T-helper 1 cell (primary cell): ENCODE results near the gene DUSP18.

Experiments used
- DNase-seq, 5 donors: peaks; one replicate each; pipeline ENCODE4 v3.0.0-alpha.2; 2012 to 2020
- total RNA-seq, 4 donors: gene quantifications; one replicate each; lab custom pipeline; 2026; lab: John Stamatoyannopoulos, UW

DUSP18 gene
- 5.6 to 12.6 (median 11.6) reads per million in 4 donors for total RNA-seq

DNA sequence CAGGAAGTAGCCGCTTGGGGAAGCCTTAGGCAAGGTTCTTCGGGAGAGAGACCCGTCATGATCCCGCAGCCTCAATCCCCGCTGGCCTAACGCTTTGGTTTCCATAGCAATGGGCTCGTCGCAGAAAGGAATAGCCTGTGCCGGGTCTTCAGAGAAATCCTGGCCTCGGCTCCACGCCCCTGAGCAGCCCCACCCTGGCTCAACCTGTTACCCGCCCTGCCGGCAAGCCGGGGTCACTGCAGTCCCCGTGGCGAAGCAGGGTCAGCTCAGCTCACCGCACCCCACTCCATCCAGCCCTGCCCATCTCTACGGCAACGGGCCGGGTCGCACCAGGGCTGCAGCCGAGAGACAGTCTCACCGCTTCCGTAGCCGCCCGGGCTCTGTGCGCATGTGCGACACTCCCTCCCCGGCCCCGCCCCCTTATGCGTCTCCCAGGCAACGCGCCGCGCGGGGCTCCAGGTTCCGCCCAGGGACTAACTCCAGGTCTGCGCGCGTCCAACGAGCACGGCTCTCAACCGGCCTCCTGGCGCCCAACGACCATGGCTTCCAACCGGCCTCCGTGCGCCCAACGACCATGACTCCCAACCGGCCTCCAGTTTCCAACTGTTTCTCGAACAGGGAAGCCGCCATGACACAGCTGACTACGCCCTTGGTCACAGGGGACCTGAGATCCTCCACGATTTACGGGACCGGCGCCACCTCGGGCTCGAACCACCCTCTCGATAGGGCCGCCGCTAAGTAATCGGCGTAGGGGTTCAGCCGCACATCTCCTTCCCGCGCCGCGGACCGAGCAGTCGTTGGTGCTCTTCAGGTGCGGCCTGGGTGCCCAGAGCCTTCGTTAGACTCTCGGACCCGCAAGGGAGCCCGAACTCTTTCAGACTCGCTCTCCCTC, at the start of gene DUSP18:
Gene DUSP18, minus strand, starts transcription at position 382 of the 892 bp plus-strand sequence. CDS start 3,872 bp downstream, outside the sequence.
- peak; percentile 86 to 92 (median 90) for DNase-seq

- DNase-seq, result no peak
These were observed 46.4 kb upstream of the DUSP18 start for GRCh38 chr22:30714062-30714461.

DNA sequence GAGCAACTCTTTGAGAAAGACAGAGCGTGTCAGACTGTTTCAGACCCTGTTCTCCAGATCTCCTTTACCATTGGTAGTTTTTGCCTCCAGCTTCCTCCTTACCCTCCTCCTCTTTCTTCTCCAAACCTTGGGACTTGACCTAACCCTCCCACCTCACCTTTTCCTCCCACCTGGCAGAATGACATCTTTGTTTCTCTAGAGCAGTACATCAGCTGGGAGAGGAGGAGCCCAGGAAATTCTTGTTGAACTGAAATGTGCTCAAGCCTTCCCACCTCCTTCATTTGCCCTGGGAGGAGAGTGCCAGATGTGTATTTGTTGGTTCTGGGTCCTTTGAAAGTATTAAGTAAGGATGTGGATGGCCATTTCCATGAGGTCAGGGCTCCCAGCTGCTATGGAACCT, 44.4 kb upstream of the DUSP18 start:
- no peak for DNase-seq

- DNase-seq, result peak in 1 of 5 donors; percentile 73
These were observed 42.3 kb upstream of the DUSP18 start for GRCh38 chr22:30709980-30710379.

GRCh38 chr22:30705710-30706651, 38.3 kb upstream of the DUSP18 start:
- DNase-seq, result peak in 1 of 5 donors; percentile 75

- DNase-seq, result no peak
These were observed 37.3 kb upstream of the DUSP18 start for GRCh38 chr22:30704978-30705377.

DNA sequence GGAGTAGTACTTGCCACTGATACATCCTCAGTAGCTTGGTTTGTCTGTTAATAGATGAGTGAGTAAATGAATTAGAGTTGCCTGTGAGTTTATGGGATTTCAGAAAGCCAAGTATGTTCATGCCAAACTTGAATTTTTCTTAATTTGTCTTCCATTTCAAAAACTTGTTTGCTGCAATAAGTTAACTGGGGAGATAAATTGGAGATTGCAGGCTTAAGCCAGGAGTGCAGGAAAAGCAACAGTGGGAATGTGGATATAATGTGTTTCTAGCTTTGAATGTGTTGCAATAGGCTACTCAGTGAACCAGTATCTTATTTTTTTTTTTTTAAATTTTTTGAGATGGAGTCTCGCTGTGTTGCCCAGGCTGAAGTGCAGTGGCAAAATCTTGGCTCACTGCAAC, 35.2 kb upstream of the DUSP18 start:
- DNase-seq, result no peak

- no peak for DNase-seq
These were observed 34.2 kb upstream of the DUSP18 start for GRCh38 chr22:30701872-30702271.

- DNase-seq, result no peak
These were observed 30.3 kb upstream of the DUSP18 start for GRCh38 chr22:30697975-30698374.

- no peak for DNase-seq
These were observed 28.4 kb upstream of the DUSP18 start for GRCh38 chr22:30695871-30696655.

GRCh38 chr22:30695351-30695851, 27.7 kb upstream of the DUSP18 start:
- no peak for DNase-seq

DNA sequence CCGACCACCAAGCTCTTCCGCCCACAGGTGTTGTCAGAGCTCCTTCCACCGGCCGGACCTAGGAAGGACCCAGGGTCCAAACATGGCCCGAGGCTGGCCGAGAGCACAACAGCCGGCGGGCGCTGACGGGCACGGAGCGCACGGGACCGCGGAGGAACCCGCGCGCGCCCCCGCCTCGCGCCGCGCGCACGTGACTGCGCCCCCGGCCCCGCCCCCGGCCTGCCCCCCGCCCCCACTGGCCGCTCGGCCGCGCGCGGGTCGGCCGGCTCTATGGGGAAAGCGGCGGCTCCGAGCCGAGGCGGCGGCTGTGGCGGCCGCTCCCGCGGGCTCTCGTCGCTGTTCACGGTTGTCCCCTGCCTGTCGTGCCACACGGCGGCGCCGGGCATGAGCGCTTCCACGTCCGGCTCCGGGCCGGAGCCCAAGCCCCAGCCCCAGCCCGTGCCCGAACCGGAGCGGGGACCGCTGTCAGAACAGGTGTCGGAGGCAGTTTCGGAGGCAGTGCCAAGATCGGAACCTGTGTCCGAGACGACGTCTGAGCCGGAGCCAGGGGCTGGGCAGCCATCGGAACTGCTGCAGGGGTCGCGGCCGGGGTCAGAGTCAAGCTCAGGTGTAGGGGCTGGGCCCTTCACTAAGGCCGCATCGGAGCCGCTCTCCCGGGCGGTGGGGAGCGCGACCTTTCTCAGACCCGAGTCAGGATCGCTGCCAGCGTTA, 27.1 kb upstream of the DUSP18 start, which contains the start of gene OSBP2:
Gene OSBP2, plus strand, starts transcription at position 235 of the 711 bp plus-strand sequence. Its CDS starts 36 bp downstream, at position 271.
- peak in 4 of 5 donors; percentile 8 to 38 (median 16) for DNase-seq

GRCh38 chr22:30694171-30694639, 26.5 kb upstream of the DUSP18 start:
- DNase-seq, result peak; percentile 19 to 69 (median 32)

DNA sequence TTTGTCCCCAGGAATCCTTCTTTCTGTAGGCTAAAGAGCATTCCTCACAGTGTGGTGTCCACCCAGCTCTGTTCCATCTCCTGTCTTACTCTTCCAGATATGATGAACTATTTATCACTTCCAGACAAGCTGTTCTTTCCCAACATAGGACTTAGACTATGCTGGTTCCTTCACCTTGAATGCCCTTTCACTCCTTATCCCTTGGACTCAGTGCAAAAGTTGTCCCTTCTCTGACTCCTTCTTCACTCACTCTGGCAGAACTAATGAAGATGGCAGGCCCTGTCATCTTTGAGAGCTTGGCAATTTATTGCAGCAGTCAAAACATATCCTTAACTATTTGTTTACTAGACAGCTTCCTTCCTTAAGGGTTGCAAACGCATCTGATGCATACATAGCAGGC, 23.5 kb upstream of the DUSP18 start:
- no peak for DNase-seq

DNA sequence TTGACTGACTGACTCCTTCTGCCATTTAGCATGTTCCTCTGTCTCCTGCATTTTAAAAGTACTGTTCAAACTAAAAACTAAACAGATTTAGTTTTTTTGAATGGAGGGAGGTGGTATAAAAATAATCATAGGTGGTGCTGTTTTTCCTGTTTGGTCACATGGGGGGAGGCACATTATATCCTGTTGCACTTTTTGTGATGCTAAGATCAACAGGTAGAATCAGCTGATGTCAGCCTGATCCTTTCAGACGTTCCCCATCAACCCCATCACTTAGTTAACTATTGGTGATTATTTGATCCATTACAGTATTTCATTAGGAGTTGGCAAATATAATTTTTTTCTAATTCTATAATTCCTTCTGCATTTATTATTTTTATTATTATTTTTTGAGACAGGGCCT, 21.9 kb upstream of the DUSP18 start:
- no peak for DNase-seq

DNA sequence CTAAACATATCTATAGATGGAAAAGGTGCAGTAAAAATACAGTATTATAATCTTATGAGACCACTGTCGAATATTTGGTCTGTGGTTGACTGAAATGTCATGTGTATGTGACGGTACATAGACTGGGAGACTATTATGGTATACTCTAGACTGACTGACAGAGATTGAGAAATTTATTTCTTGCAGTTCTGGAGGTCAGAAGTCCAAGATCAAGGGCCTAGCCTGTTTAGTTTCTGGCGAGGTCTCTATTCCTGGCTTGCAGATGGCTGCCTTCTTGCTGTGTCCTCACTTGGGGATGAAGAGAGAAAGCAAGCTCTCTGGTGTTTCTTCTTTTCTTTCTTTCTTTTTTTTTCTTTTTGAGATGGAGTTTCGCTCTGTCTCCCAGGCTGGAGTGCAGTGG, 19.7 kb upstream of the DUSP18 start:
- no peak for DNase-seq

- DNase-seq, result no peak
These were observed 17.5 kb upstream of the DUSP18 start for GRCh38 chr22:30685178-30685577.

- no peak for DNase-seq
These were observed 14.2 kb upstream of the DUSP18 start for GRCh38 chr22:30681831-30682230.

- DNase-seq, result no peak
These were observed 13.5 kb upstream of the DUSP18 start for GRCh38 chr22:30680991-30681770.
